HG03196 (cell line): ENCODE data around the gene FUCA1.
"Not testable (repeated sequence)": the region's sequence is repeated elsewhere in the genome, so short reads cannot be mapped to it uniquely, and the experiment has no call there.

ENCODE experiments used
- ATAC-seq: cut with Tn5 transposase; IDR thresholded peaks from one replicate; pipeline ENCODE4 v1.9.1; 2021; ENCODE audit not compliant: unreplicated experiment

FUCA1 gene

DNA sequence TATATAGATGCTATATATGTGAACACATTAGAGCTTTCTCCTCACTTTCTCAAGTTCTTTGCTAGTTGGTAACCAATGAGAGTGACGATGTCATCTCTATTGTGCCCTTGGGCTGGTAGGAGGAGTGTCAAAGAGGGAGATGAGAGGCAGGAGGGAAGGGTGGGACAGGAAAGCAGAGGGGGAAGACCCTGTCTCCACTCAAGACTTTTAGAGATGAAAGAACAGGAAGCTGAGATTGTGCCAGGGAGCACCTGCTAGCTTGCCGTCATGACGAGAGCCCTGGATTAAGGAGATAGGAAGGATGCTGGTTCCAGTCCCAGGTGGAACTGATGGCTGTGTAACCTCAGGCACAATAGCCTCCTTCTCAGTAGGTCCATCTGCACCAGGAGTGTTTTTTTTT is 28.4 kb upstream of the FUCA1 start:
- no peak for ATAC-seq

DNA sequence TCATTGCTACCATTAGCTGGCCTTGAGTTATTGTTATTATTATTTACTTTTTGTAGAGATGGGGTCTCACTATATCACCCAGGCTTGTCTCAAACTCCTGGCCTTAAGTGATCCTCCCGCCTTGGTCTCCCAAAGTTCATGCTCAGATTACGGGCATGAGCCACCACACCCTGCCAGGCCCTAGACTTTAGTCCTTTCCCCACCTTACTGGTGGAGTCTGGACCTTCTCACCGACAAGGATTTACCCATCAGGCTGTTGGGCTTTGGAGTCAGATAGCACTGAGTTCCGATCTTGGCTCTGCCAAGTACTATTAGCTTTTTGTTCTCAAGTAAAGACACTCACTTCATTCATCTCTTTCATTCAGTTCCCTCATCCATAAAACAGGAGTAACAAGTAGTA is 27.9 kb upstream of the FUCA1 start:
- ATAC-seq: no peak

GRCh38 chr1:23895082-23895481 is 27.0 kb upstream of the FUCA1 start:
- no peak for ATAC-seq

DNA sequence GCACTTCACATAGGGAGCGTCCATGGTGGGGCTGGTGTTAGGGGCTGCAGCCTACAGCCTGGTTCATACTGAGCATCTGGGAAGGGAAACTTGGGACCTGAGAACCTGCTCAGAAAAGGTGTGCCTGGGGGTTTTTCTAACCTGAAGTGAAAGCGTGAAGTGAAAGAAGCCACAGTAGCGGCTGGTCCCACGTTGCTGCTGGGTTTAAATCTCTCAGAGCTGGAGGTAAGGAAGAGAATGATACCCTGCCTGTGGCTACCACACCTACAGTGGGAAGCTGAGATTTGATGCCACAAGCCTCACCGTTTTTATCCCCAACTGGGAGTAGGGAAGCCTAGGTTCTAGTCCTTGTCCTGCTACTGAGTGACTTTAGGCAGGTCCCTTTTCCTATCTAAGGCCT is 21.0 kb upstream of the FUCA1 start:
- peak; percentile 55 for ATAC-seq

- ATAC-seq: no peak
These were observed 17.1 kb upstream of the FUCA1 start for GRCh38 chr1:23885222-23885621.

DNA sequence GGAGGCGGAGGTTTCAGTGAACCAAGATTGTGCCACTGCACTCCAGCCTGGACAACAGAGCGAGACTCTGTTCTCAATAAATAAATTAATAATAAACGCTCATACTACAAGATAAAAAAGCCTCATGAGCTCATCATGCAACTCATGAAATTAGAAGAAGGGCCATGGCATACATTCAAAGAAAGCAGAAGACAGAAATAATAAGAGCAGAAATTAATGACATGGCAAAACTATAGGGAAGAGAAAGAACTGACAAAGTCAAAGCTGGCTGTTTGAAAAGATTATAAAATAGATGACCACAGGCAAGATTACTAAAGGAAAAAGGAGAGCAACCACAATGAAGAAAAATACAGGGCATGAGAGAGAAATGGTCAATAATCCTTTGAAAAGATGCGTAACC is 14.7 kb upstream of the FUCA1 start:
- ATAC-seq: no peak

- ATAC-seq: no peak
These were observed 11.7 kb upstream of the FUCA1 start for GRCh38 chr1:23879809-23880208.

- ATAC-seq: no peak
These were observed 10.6 kb upstream of the FUCA1 start for GRCh38 chr1:23878668-23879067.

- no peak for ATAC-seq
These were observed 7.3 kb upstream of the FUCA1 start for GRCh38 chr1:23875382-23875781.

GRCh38 chr1:23872421-23872820 is 4.3 kb upstream of the FUCA1 start:
- ATAC-seq: no peak

- no peak for ATAC-seq
These were observed 961 bp upstream of the FUCA1 start for GRCh38 chr1:23869051-23869450.

GRCh38 chr1:23868557-23869016 is 497 bp upstream of the FUCA1 start:
- ATAC-seq: peak; percentile 15

GRCh38 chr1:23867542-23867894 is 572 bp downstream of the FUCA1 start:
- no peak for ATAC-seq

- ATAC-seq: no peak
These were observed 2.6 kb downstream of the FUCA1 start for GRCh38 chr1:23865543-23865930.

DNA sequence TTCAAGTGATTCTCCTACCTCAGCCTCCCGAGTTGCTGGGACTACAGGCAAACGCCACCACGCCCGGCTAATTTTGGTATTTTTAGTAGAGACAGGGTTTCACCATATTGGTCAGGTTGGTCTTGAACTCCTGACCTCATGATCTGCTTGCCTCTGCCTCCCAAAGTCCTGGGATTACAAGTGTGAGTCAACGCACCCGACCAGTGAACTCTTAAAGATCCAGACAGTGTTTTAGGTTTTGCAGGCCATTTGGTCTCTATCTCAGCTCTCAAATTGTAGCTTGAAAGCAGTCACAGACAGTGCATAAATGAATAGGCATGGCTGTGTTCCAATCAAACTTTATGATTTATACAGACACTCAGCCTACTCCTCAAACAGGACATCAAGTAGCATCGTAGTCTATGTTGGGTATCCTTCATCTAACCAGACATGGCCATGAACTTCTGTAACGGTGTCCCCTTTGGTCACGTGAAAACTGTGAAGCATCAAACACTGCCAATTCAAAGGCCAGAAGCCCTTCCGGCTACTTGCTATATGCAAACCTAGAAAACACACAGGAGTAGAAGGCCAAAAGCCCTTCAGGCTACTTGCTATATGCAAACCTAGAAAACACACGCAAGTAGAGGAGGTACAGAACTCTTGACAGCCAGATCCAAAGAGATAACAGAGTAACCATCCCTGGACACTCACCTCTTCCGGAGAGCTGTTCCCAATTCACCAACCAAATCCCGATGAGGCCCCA is 3.1 kb downstream of the FUCA1 start:
- no peak for ATAC-seq

DNA sequence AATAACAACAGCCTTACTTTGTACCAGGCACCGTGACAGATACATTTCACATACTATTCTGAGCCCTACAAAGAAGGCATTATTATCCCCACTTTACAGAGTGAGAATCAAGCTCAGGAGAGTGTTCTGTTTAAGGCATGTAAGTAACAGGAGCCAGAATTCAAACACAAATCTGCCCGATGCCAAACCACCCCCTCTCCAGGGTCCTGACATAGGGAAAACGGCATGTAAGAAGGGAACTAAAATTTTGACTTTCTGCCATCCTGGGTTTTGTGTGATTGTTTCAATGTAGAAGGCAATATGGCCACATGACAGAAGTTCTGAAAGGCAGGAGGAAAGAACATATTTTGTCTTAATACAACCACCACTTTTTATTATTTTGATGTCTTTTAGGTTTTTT is 5.5 kb downstream of the FUCA1 start:
- no peak for ATAC-seq

DNA sequence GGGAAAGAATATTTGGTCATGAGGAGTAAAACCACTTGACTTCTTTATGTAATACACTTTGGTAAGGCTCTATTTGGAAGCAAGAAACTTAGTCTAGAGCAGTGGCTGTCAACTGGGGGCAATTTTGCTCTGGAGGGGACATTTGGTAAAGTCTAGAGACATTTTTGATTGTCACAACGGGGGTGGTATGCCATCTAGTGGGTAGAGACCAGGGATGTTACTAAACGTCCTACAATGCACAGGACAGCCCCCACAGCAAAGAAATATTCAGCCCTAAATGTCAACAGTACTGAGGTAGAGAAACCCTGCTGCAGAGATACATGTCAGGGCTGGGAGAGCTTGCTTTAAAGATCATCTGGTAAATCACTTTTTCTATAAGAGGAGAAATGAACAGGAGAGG is 13.5 kb downstream of the FUCA1 start:
- no peak for ATAC-seq

DNA sequence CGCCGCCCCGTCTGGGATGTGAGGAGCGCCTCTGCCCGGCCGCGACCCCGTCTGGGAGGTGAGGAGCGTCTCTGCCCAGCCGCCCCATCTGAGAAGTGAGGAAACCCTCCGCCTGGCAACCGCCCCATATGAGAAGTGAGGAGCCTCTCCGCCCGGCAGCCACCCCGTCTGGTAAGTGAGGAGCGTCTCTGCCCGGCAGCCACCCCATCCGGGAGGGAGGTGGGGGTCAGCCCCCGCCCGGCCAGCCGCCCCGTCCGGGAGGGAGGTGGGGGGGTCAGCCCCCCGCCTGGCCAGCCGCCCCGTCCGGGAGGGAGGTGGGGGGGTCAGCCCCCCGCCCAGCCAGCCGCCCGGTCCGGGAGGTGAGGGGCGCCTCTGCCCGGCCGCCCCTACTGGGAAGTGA is 15.0 kb downstream of the FUCA1 start:
- not testable (repeated sequence) for ATAC-seq

GRCh38 chr1:23851406-23851805 is 16.7 kb downstream of the FUCA1 start:
- not testable (repeated sequence) for ATAC-seq

- ATAC-seq: no peak
These were observed 19.1 kb downstream of the FUCA1 start for GRCh38 chr1:23848673-23849616.

GRCh38 chr1:23847482-23848095 is 20.5 kb downstream of the FUCA1 start:
- ATAC-seq: not testable (repeated sequence)

DNA sequence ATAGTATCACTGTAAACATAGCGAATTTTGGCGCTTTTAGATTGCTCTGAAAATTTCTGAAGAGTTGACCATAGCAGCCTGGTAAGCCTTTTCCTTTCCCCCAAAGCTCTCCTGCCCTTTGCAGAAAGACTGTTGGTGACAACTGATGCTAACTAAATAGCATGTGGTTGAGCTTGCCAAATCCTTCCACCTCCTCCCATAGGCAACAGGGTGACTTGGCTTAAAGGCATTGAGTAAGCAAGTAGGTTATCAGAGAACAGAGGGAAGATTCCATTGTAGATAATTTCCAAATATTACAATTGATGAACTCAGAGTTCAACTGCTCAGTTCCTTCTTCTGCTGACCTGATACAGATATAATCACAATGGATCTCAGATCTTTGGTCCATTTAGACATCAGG is 22.9 kb downstream of the FUCA1 start:
- no peak for ATAC-seq
